NCI-H460 (cell line): ENCODE data around the gene LST1. TPM values are rescaled to one million over a fixed set of nuclear protein-coding genes. Genes with fewer than 3 reads are reported as not detected.
A peak's percentile ranks its signal among the peaks of the same experiment; 100 is the strongest.

ENCODE experiments used
- DNase-seq: peaks from one replicate; pipeline ENCODE4 v3.0.0-alpha.2; 2016; ENCODE audit warnings: low read depth; ENCODE audit errors: extremely low read depth
- total RNA-seq: library from RNA; depleted of rRNA; stranded (reverse); fragments of >200 nt; shearing (Covaris generic); gene quantifications from 2 replicates; pipeline ENCODE4 v1.2.3, GENCODE V29; 2014

The LST1 gene
- total RNA-seq, 1 experiment from 2014 or later = not detected

DNA sequence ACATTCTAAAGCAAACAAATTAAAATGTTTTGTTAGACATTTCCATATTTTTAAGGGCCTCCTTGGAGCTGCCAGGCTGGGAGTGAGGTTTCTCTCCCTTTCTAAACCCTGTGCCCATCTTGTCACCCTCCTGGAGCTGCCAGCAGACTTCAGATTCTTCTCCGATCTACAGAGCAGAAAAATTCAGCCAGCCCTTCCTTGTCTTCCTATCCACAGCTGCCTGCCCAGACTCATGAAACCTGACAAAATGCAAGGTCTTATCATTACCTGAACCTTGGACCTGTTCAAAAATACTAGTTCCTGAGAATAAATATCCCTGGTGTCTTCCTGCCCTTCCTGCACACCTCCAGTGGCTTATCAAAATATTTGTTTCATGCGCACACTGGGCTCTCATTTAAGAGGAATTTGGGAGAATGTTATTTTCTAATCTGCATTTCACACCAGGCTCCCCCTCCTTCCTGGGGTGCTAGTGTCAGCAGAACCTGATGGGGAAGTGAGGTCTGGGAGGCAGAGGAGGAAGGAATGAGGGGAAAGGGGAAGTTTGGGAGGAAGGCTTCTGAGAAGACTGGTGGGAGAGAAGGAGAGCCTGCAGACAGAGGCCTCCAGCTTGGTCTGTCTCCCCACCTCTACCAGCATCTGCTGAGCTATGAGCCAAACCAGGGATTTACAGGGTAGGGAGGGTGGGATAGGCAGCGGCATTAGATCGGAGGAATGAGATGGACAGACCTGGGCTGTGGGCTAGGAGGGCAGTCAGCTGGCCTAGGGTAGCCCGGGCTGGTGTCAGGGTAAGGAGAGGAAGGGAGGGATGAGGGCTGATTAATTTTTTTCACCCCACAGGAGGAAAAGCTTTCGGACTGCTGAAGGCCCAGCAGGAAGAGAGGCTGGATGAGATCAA, 28.9 kb downstream of the LST1 start, which contains the start of gene AIF1:
Gene AIF1 (plus strand): TSS at position 551 of the 895 bp plus-strand sequence. CDS start 96 bp downstream, at position 647.
- DNase-seq = no peak

DNA sequence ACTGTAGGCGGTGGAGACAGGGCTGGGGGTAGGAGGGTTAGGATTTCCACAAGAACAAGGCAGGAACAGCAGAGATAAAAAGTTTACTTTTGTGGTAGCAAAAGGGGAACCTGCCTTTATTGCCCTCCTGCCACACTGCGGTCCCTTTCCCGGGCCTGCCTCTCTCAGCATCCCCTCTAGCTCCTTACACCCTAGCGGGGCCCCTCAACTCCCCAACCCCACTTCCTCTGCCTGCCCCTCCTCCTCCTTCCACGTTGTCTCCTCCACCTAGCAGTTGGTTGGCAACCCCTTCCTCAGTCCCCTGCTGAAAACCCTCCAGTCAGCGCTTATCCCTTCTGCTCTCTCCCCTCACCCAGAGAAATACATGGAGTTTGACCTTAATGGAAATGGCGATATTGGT, 29.7 kb downstream of the LST1 start:
- DNase-seq = no peak

DNA sequence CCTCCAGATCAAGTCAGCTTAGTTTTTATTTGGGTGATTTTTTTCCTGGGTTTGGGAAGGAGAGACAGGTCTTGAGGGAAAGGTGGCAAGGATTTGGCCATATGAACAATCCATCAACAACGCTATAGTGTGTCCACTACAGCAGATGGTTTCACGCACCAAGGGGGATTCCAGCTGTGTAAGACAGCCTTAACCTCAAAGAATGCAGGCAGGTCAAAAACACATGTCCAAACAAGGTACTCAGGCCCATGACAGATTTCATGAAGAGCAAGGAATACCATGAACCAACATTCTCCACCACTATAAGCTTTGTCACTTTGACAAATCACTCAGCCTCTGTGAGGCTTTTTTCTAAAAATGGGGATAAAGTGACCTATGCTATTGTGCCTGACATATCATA, 30.9 kb downstream of the LST1 start:
- no peak for DNase-seq

DNA sequence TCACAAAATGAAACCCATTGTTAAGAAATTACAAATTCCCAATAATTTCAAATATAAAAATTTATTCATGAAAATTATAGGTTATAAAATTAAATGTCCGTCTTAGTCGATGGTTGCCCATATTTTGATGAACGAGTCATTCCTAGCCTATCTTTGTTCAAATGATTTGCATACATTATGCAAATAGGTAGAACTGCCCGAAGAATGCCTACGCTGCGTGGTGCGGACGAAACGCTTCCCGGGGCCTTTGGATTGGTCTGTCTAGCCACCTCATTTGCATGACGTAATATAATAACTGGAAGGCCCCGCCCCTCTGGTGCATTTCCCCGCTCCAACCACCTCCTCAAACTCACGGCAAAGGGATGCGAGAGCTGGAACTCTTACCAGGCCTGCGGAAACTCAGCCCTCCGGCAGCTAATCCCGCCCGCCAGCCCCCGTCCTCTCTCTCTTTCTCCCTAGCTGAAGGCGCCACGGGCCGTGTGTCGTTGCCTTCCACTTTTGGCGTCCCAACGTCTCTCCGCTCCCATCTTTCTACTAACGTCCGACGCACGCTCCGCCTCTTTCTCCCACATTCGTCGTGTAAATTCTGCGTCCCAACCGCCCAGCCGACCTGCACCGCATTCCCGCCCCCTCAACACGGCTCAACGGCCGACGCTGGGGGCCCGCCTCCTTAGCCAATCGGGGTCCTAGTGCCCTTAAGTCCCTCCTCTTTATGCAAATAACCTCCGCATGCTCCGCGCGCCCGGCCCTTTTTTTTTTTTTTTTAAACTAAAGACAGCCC, 33.9 kb downstream of the LST1 start:
- peak; percentile 96 for DNase-seq

DNA sequence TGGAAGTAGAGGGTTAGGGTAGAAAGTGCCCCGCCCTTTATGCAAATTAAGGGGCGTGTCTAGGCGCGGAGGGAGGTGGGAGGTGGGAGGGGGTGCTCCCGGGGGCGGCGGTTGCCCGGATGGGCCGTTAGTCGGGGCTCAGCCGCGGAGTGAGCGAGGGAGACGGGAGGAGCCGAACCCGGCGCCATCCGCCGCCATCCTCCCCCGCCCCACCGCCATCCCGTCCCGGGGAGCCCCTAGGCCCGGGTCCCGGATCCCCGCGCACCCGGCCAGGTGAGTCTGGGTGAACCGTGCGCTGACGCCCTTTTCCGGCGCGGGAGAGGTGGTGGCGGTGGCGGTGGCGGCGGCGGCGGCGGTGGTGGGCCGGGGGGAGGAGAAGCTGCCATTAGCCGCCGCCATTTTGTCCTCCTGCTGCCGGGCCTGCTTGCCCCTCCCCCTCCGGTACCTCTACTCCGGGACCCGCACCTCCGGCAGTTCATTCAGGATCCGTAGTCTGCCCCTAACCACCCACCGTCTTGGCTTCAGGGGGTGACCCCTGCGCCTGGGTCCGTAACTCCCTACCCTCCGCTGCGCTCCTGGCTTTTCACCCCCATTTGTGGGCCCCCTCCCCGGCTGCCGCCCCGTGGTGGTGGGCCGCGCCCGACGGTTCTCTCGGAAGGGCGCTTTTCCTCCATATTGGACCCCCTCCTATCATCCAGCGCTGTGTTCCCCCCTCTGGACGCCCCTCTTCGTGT, 34.7 kb downstream of the LST1 start, which contains the start of gene PRRC2A:
Gene PRRC2A (plus strand): TSS at position 130 of the 734 bp plus-strand sequence. CDS start 2,075 bp downstream, outside the sequence.
- DNase-seq = no peak

DNA sequence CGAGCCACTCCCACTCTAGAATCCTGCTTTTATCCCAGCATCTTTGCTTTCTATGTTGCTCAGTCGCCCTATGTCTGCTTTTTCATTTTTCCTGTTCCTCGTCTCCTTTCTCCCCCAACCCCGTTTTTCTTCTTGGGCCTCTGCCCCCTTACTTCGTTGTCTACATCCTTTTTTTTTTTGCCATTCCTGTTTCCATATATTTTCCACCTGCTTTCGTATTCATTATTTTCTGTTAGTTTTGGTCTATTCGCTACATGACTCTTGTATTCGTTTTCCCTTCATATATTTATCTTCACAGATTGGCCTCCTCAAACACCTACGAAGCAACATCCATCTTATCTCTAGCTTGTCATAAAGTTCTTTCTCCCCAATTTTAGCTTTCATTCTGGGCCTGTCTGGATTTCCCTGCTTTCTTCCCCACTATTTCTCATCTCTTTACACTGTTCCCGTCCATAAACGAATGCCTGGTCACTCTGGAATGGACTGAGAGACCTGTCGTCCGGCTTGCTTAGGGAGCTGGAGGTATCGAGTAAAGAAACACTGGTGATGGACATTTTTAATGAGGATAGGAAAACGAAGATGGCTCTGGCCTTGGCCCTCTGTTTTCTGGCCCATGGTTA, 35.4 kb downstream of the LST1 start:
- no peak for DNase-seq

DNA sequence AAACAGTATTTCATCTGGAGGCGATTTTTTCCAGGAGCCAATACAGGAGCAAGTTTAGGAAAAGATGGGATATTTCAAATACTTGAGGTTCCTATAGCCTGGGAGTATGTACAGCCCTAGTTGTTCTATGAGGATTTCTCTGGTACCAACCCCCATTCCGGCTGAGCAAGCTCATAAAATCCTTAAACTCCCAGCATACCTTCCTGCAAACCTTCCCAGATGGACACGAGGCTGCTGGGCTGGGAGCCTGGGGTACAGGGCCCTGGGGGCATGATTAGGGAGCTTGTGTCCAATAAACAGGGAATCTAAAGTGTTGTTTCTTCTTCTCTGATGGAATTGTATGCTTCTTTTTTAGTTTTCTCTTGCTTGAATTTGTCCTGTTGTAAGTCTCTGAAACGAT, 35.9 kb downstream of the LST1 start:
- DNase-seq = no peak

DNA sequence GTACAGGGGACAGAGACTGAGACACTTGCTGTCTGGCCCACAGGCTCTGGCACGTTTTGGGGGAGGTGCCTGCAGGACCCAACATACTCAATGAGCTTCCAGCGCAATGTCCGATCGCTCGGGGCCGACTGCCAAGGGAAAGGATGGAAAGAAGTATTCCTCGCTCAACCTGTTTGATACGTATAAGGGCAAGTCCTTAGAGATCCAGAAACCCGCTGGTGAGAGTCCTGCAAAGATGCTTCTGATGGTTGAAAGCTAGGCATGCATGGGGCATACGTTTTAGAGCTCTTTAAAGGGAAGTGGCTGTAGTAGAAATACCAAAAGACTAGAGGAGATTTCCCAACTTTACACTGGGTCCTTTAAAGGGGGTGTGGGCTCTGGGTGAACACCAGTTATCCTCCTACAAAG, 36.6 kb downstream of the LST1 start:
- no peak for DNase-seq

DNA sequence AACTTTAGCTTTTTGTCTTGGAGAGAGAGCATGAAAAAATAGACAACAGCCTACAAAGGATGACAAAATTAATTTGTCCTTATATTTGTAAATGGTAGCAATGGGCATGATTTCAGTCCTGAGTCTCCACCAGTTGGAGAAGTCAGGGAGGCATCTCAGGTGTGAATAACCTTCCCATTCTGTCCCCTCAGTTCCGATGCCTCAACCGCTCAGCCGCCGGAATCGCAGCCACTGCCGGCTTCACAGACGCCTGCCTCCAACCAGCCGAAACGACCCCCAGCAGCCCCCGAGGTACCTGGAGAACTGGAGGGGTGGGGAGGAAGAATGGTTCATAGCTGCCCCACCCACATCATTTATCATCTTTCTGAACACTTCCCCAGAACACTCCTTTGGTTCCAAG, 38.0 kb downstream of the LST1 start:
- no peak for DNase-seq

DNA sequence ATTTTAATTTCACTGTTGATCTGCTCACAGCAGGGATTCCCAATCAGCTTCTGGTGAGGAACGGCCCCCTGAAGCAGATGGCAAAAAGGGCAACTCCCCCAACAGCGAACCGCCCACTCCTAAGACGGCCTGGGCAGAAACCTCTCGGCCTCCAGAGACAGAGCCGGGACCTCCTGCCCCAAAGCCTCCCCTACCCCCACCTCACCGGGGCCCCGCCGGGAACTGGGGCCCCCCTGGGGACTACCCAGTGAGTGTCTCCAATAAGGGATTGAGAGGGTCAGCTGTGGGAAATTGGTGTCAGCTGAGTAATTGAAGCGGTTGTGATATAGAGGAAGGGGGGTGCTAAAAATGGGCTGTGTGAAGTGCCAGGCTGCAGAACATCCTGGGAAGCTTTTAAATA, 40.9 kb downstream of the LST1 start:
- DNase-seq = no peak

DNA sequence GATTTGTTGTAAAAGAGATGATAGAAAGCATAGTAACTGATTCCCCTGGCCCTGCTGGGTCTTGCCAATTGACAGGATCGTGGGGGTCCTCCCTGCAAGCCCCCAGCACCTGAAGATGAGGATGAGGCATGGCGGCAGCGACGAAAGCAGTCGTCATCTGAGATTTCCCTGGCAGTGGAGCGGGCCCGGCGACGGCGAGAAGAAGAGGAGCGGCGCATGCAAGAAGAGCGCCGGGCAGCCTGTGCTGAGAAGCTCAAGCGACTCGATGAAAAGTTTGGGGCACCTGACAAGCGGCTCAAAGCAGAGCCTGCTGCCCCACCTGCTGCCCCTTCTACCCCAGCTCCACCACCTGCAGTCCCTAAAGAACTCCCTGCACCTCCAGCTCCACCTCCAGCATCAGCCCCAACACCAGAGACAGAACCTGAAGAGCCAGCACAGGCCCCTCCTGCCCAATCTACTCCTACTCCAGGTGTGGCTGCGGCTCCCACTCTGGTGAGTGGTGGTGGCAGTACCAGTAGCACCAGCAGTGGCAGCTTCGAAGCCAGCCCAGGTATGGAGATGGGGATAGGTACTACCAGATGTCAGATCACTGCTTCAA, 41.7 kb downstream of the LST1 start:
- no peak for DNase-seq

DNA sequence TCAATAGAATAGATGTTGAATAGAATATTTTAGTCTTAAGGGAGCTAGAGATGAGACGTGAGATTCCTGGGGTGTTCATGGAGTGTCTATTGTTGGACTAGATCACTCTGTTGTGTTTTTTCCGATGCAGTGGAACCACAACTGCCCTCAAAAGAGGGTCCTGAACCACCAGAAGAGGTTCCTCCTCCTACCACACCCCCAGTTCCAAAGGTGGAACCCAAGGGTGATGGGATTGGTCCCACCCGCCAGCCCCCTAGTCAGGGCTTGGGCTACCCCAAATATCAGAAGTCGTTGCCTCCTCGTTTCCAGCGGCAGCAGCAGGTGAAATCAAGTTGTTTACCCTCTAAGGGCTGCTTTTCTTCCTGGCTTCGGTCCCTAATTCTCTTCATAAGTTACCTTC, 42.9 kb downstream of the LST1 start:
- DNase-seq = no peak

DNA sequence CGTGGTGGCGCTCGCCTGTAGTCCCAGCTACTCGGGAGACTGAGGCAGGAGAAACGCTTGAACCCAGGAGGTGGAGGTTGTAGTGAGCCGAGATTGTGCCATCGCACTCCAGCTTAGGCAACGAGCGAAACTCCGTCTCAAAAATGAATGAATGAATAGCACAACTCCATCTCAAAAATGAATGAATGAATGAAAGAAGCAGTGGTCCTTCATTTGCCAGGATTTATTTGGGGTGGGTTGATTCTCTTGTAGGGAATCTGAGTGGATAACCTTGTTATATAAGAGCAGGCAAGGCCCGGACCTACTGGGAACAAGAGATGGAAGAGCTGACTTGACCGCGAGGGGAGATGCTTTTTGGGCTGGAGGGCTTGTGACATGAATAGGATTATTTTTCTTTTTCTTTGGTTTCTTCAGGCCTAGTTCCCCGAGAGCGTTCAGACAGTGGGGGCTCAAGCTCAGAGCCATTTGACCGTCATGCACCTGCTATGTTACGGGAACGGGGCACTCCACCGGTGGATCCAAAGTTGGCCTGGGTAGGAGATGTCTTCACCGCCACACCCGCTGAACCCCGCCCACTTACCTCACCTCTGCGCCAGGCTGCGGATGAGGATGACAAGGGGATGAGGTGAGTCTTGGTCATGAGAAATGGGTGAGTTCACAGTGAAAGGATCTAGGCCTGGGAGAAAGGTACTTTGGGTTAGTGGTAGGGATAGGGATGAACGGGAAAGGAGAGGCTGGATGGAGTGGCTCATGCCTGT, 44.3 kb downstream of the LST1 start:
- no peak for DNase-seq

DNA sequence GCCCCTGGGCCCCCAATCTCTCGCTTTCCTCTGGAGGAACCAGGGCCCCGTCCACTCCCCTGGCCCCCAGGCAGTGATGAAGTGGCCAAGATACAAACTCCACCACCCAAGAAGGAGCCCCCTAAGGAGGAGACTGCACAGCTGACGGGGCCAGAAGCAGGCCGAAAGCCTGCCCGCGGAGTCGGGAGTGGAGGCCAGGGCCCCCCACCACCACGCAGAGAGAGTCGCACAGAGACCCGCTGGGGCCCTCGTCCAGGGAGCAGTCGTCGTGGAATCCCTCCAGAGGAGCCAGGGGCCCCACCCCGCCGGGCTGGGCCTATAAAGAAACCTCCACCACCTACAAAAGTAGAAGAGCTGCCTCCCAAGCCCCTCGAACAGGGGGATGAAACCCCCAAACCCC, 45.1 kb downstream of the LST1 start:
- no peak for DNase-seq

DNA sequence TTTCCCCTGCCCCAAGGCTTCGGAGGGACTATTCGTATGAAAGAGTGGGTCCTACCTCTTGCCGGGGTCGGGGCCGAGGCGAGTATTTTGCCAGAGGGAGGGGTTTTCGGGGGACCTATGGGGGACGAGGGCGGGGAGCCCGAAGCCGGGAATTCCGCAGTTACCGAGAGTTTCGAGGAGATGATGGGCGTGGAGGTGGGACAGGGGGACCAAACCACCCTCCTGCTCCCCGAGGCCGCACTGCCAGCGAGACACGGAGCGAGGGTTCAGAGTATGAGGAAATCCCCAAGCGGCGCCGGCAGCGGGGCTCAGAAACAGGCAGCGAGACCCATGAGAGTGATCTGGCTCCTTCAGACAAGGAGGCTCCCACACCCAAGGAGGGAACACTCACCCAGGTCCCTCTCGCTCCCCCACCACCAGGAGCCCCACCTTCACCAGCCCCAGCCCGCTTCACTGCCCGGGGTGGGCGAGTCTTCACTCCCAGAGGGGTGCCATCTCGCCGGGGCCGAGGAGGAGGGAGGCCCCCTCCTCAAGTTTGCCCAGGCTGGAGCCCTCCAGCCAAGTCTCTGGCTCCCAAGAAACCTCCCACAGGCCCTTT, 45.7 kb downstream of the LST1 start:
- no peak for DNase-seq

DNA sequence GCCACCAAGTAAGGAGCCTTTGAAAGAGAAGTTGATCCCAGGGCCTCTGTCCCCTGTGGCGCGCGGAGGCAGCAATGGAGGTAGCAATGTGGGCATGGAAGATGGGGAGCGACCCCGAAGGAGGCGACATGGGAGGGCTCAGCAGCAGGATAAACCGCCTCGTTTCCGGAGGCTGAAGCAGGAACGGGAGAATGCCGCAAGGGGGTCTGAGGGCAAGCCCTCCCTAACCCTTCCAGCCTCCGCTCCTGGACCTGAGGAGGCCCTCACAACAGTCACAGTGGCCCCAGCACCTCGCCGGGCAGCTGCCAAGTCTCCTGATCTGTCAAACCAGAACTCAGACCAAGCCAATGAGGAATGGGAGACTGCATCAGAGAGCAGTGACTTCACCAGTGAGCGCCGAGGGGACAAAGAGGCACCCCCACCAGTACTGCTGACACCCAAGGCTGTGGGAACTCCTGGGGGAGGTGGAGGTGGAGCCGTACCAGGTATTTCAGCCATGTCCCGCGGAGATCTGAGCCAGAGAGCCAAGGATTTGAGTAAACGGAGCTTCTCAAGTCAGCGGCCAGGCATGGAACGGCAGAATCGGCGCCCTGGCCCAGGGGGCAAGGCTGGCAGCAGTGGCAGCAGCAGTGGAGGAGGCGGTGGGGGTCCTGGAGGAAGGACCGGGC, 46.3 kb downstream of the LST1 start:
- DNase-seq = no peak

DNA sequence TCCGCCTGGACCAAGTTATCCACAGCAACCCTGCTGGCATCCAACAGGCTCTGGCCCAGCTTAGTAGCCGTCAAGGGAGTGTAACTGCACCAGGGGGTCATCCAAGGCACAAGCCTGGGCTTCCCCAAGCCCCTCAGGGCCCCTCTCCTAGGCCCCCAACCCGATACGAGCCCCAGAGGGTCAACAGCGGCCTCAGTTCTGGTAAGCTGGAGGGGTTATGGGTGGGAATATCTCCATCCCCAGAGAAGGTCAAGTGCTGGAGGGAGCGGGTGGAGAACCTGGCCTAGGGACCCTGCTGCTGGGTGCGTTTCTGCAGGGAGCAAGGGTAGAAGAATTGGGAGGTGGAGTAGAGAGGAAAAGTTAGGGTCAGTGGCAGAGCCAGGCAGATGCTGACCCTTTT, 47.4 kb downstream of the LST1 start:
- DNase-seq = no peak

DNA sequence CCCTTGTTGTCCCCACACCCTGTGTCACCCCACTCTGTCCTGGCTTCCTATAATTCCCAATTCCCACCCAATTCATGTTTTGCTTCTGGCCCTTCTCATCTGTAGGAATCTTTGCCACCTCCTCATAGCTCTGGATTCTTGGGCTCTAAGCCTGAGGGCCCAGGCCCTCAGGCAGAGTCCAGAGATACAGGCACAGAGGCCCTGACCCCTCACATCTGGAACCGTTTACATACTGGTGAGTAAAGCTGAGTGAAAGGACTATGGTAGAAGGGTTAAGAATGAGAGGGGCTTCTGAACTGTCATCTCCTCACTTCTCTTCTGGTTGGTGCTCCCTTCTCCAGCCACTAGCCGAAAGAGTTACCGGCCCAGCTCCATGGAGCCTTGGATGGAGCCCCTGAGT, 48.1 kb downstream of the LST1 start:
- no peak for DNase-seq
